HepG2 (cell line): ENCODE results near the gene FAM20C. TPM values are rescaled to one million over a fixed set of nuclear protein-coding genes. Genes with fewer than 3 reads are reported as not detected.

Experiments used
- HMGXB4 ChIP-seq, 2 experiments: sonication (generic) in 1 of 2; formaldehyde crosslinking in 1 of 2; IDR thresholded peaks; 2 replicates each; pipeline versions ENCODE4 v1.4.0 to v1.6.1; 2018 to 2020; ENCODE audit warnings: missing genetic modification reagents in 2 of 2, borderline replicate concordance in 1 of 2, low read depth in 1 of 2, mild to moderate bottlenecking in 1 of 2, missing biosample characterization in 1 of 2
- RBFOX2 ChIP-seq: fragments of 200-400 bp; formaldehyde crosslinking; IDR thresholded peaks from 2 replicates; pipeline ENCODE4 v1.6.1; 2017; ENCODE audit warnings: low read depth, mild to moderate bottlenecking, low read length
- SKI ChIP-seq: fragments of 450-650 bp; IDR thresholded peaks from one replicate; pipeline ENCODE4 v1.6.1; 2018; ENCODE audit warnings: mild to moderate bottlenecking; ENCODE audit not compliant: partially characterized antibody
- SP4 ChIP-seq: sonication (generic); formaldehyde crosslinking; IDR thresholded peaks from 2 replicates; pipeline ENCODE4 v1.8.1; 2023; ENCODE audit warnings: mild to moderate bottlenecking, missing genetic modification reagents
- YEATS4 ChIP-seq: sonication (generic); formaldehyde crosslinking; IDR thresholded peaks from 2 replicates; pipeline ENCODE4 v1.4.0; 2020; ENCODE audit warnings: missing genetic modification reagents, borderline replicate concordance
- ZFX ChIP-seq: sonication (generic); formaldehyde crosslinking; IDR thresholded peaks from 2 replicates; pipeline ENCODE4 v1.4.0; 2020; ENCODE audit warnings: mild to moderate bottlenecking, low read depth, missing genetic modification reagents, moderate library complexity
- ZFY ChIP-seq: sonication (generic); formaldehyde crosslinking; IDR thresholded peaks from 2 replicates; pipeline ENCODE4 v1.4.0; 2020; ENCODE audit warnings: missing genetic modification reagents
- ZMYM4 ChIP-seq: sonication (generic); formaldehyde crosslinking; IDR thresholded peaks from 2 replicates; pipeline ENCODE4 v1.8.1; 2023; ENCODE audit warnings: mild to moderate bottlenecking, missing genetic modification reagents
- ZNF143 ChIP-seq: sonication (generic); formaldehyde crosslinking; IDR thresholded peaks from 2 replicates; pipeline ENCODE4 v1.4.0; 2020; ENCODE audit warnings: missing genetic modification reagents
- ZNF784 ChIP-seq: sonication (generic); formaldehyde crosslinking; IDR thresholded peaks from 2 replicates; pipeline ENCODE4 v1.5.1; 2020; ENCODE audit warnings: missing genetic modification reagents, mild to moderate bottlenecking, borderline replicate concordance
- ZNF788 ChIP-seq: sonication (generic); formaldehyde crosslinking; IDR thresholded peaks from 2 replicates; pipeline ENCODE4 v1.5.0; 2020; ENCODE audit warnings: mild to moderate bottlenecking, missing genetic modification reagents, borderline replicate concordance
- polyA plus RNA-seq, 8 experiments: library from polyadenylated mRNA; depleted of rRNA in 3 of 8; stranded (reverse) in 7 of 8; unstranded in 1 of 8; fragments of >200 nt; fragmentation: Illumina TruSeq in 4 of 8; extraction: Trizol in 4 of 8; gene quantifications; 2 replicates each; pipeline versions ENCODE4 v1.2.1 to v1.2.3, GENCODE V29; 2011 to 2016; ENCODE audit warnings: low read depth in 4 of 8, missing spikeins in 1 of 8, mixed read lengths in 1 of 8; ENCODE audit not compliant: insufficient read depth in 1 of 8
- total RNA-seq, 5 experiments: library from RNA; depleted of rRNA; stranded (reverse); fragments of >200 nt; fragmentation: Illumina TruSeq; extraction: Trizol; gene quantifications; 2 replicates each; pipeline ENCODE4 v1.2.3, GENCODE V29; 2016; ENCODE audit warnings: low read depth in 1 of 5
- TF ChIP-seq, protein P1 (sequence below): sonication (generic); formaldehyde crosslinking; IDR thresholded peaks from 2 replicates; pipeline ENCODE4 v1.4.0; 2020; ENCODE audit warnings: mild to moderate bottlenecking, missing genetic modification reagents
- TF ChIP-seq, protein P2 (sequence below): IDR thresholded peaks from 2 replicates; pipeline ENCODE4 v1.6.1; 2016; ENCODE audit warnings: missing compliant biosample characterization, missing genetic modification reagents, borderline replicate concordance
- TF ChIP-seq, protein P3 (sequence below): sonication (generic); formaldehyde crosslinking; IDR thresholded peaks from 2 replicates; pipeline ENCODE4 v1.4.0; 2020; ENCODE audit warnings: missing genetic modification reagents

FAM20C gene
- total and polyA plus RNA-seq, 2 of the 13 experiments (the other 11 are each of a cell fraction or from before 2014, with no cell fraction given) = 11.9 to 19.9 TPM

GRCh38 chr7:192701-193480, 520 bp downstream of the FAM20C start (continued):
- TF ChIP-seq ZNF784 (CRISPR knock-in tag) = no peak
- 0 out of 2 replicates have a peak, but pooled peaks have one; percentile 10 for TF ChIP-seq SP4 (CRISPR knock-in tag)
- peak; percentile 0; the same call in 1 of the 2 replicates for TF ChIP-seq ZMYM4
- TF ChIP-seq SKI = peak; percentile 25
- TF ChIP-seq ZNF788 (CRISPR knock-in tag) = no peak
- no peak for TF ChIP-seq ZNF143
- peak in 1 of 2 experiments; percentile 11; a peak in 1 of 4 replicates for TF ChIP-seq HMGXB4 (CRISPR knock-in tag; IDR thresholded peaks at IDR 0.05; ENCODE audit: borderline replicate concordance in 1 of 2, low read depth in 1 of 2)
- TF ChIP-seq, protein P1, sequence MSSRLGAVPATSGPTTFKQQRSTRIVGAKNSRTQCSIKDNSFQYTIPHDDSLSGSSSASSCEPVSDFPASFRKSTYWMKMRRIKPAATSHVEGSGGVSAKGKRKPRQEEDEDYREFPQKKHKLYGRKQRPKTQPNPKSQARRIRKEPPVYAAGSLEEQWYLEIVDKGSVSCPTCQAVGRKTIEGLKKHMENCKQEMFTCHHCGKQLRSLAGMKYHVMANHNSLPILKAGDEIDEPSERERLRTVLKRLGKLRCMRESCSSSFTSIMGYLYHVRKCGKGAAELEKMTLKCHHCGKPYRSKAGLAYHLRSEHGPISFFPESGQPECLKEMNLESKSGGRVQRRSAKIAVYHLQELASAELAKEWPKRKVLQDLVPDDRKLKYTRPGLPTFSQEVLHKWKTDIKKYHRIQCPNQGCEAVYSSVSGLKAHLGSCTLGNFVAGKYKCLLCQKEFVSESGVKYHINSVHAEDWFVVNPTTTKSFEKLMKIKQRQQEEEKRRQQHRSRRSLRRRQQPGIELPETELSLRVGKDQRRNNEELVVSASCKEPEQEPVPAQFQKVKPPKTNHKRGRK (CRISPR knock-in tag) = no peak
- TF ChIP-seq, protein P2, sequence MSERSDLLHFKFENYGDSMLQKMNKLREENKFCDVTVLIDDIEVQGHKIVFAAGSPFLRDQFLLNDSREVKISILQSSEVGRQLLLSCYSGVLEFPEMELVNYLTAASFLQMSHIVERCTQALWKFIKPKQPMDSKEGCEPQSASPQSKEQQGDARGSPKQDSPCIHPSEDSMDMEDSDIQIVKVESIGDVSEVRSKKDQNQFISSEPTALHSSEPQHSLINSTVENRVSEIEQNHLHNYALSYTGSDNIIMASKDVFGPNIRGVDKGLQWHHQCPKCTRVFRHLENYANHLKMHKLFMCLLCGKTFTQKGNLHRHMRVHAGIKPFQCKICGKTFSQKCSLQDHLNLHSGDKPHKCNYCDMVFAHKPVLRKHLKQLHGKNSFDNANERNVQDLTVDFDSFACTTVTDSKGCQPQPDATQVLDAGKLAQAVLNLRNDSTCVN (CRISPR knock-in tag) = no peak
- peak; percentile 39; the same call in 1 of the 2 replicates for TF ChIP-seq YEATS4 (CRISPR knock-in tag)
- peak; percentile 55 for TF ChIP-seq ZFY
- TF ChIP-seq, protein P3, sequence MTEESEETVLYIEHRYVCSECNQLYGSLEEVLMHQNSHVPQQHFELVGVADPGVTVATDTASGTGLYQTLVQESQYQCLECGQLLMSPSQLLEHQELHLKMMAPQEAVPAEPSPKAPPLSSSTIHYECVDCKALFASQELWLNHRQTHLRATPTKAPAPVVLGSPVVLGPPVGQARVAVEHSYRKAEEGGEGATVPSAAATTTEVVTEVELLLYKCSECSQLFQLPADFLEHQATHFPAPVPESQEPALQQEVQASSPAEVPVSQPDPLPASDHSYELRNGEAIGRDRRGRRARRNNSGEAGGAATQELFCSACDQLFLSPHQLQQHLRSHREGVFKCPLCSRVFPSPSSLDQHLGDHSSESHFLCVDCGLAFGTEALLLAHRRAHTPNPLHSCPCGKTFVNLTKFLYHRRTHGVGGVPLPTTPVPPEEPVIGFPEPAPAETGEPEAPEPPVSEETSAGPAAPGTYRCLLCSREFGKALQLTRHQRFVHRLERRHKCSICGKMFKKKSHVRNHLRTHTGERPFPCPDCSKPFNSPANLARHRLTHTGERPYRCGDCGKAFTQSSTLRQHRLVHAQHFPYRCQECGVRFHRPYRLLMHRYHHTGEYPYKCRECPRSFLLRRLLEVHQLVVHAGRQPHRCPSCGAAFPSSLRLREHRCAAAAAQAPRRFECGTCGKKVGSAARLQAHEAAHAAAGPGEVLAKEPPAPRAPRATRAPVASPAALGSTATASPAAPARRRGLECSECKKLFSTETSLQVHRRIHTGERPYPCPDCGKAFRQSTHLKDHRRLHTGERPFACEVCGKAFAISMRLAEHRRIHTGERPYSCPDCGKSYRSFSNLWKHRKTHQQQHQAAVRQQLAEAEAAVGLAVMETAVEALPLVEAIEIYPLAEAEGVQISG (CRISPR knock-in tag) = 0 out of 2 replicates have a peak, but pooled peaks have one; percentile 5
- peak; percentile 59; the same call in 1 of the 2 replicates for TF ChIP-seq ZFX (CRISPR knock-in tag)
- peak; percentile 43 for TF ChIP-seq RBFOX2
